ENCODE results near the gene NAV1. TPM values are rescaled to one million over a fixed set of nuclear protein-coding genes. Genes with fewer than 3 reads are reported as not detected.

NAV1 gene
- total and polyA plus RNA-seq, 2 donors (not counting 3 experiments of a cell fraction or from before 2014, with no cell fraction given): 19.9 to 138 TPM

DNA sequence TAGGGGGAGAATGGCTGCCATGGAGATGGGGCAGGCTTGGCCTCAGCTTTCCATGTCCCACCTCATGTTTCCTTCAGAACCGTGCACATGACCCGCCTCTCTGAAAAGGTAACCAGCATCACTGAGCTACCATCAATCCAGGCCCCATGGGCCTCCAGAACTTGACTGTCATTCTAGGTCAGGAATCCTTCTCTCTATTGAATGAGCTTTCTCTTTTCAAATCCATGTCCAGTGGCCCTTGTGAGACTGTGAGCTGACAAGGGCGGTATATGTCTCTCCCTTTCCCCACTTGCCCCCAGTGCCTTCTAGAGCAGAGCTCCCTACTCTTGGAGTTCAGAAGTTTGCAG is 36.4 kb upstream of the NAV1 start:
- dilution Hi-C loops (cut with MboI; ENCODE audit: extremely low pct_ligation_motif_present, low sequenced_read_pairs) (no loop called here), intact Hi-C loops (cut with micrococcal nuclease) (no loop called here)
- POLR2A ChIA-PET: interaction anchor here (0.7 to 7.8 kb wide), 6 partner anchors 8 to 210 kb away, joined by 3 to 124 read pairs (median 14); no protein-coding TSS in a partner anchor
- H3K79me2 ChIP-seq (ENCODE audit: control insufficient read depth, insufficient read depth, low read length): peaks cover 91% of the 10 kb centered on the region
- H4K20me1 ChIP-seq (replicated peaks; ENCODE audit: control insufficient read depth, extremely low read depth, insufficient read depth, low read length): no peaks in the 10 kb centered on the region
- peak overlapping the region; percentile 48 for H3K4me2 ChIP-seq (ENCODE audit: insufficient read depth, low read length)
- DNase-seq (ENCODE audit: low read depth, low spot score): no peak
- H3K27ac ChIP-seq (ENCODE audit: insufficient read depth, low read depth, low read length): peak overlapping the region; percentile 89
- peaks cover 3% of the 10 kb centered on the region in 2 experiments for H3K36me3 ChIP-seq (ENCODE audit: control insufficient read depth in 2 of 2, extremely low read depth in 1 of 2, insufficient read depth in 2 of 2, low read length in 2 of 2)
- H3K4me3 ChIP-seq (replicated peaks in 1 of 3; ENCODE audit: insufficient read depth in 1 of 3, low read depth in 1 of 3, low read length in 3 of 3): no peak overlapping the region
- H2AFZ ChIP-seq (ENCODE audit: low read depth, low read length): no peak overlapping the region
- no peaks in the 10 kb centered on the region for H3K27me3 ChIP-seq (ENCODE audit: control insufficient read depth in 2 of 2, insufficient read depth in 2 of 2, low read length in 2 of 2)
- peak overlapping the region; percentile 17 for H3K9ac ChIP-seq (replicated peaks; ENCODE audit: extremely low read depth, insufficient read depth, low read length)
- no TSS peak for BruUV-seq (replicated peaks)
- no peaks in the 10 kb centered on the region for H3K9me3 ChIP-seq (replicated peaks; ENCODE audit: control insufficient read depth, insufficient read depth, low read length)
- CTCF ChIA-PET: interaction anchor here (3.2 to 28.3 kb wide), 3 partner anchors 3 to 67 kb away, joined by 17 to 1317 read pairs (median 1317); partner anchors contain the start of gene CSRP1
- no peak for FAIRE-seq
- no peaks in the 10 kb centered on the region for H3K9me1 ChIP-seq (replicated peaks; ENCODE audit: control insufficient read depth, extremely low read depth, insufficient read depth, low read length)
- peaks cover 59% of the 10 kb centered on the region for H3K4me1 ChIP-seq (ENCODE audit: control insufficient read depth, extremely low read depth, insufficient read depth, low read length)
- no peak for TF ChIP-seq POLR2AphosphoS5 (IDR thresholded peaks at IDR 0.05; ENCODE audit: insufficient read depth, low read depth, low read length)
- TF ChIP-seq MYC (IDR thresholded peaks at IDR 0.05; ENCODE audit: low read depth, low read length): no peak
- TF ChIP-seq JUN (IDR thresholded peaks at IDR 0.05; ENCODE audit: borderline replicate concordance, insufficient read depth, insufficient read length, low read depth): no peak
- TF ChIP-seq, protein P1, sequence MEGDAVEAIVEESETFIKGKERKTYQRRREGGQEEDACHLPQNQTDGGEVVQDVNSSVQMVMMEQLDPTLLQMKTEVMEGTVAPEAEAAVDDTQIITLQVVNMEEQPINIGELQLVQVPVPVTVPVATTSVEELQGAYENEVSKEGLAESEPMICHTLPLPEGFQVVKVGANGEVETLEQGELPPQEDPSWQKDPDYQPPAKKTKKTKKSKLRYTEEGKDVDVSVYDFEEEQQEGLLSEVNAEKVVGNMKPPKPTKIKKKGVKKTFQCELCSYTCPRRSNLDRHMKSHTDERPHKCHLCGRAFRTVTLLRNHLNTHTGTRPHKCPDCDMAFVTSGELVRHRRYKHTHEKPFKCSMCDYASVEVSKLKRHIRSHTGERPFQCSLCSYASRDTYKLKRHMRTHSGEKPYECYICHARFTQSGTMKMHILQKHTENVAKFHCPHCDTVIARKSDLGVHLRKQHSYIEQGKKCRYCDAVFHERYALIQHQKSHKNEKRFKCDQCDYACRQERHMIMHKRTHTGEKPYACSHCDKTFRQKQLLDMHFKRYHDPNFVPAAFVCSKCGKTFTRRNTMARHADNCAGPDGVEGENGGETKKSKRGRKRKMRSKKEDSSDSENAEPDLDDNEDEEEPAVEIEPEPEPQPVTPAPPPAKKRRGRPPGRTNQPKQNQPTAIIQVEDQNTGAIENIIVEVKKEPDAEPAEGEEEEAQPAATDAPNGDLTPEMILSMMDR (IDR thresholded peaks at IDR 0.05; ENCODE audit: extremely low read depth in 1 of 2, insufficient read depth in 1 of 2, low read depth in 1 of 2, low read length in 2 of 2): no peak
- no peak for TF ChIP-seq POLR2A (IDR thresholded peaks at IDR 0.05; ENCODE audit: low read depth, low read length)
- no peak for TF ChIP-seq FOS (IDR thresholded peaks at IDR 0.05; ENCODE audit: borderline replicate concordance, insufficient read depth, low read length)
- TF ChIP-seq EZH2 (IDR thresholded peaks at IDR 0.05; ENCODE audit: borderline replicate concordance, low read depth, low read length, severe bottlenecking): no peak
- TF ChIP-seq MAX (IDR thresholded peaks at IDR 0.05; ENCODE audit: insufficient read depth, insufficient read length): no peak
- no peak for TF ChIP-seq GATA2 (IDR thresholded peaks at IDR 0.05; ENCODE audit: insufficient read depth, insufficient read length, low read depth, low read length)
